K562 (cell line): ENCODE results near the gene CAMK2G. TPM values are rescaled to one million over a fixed set of nuclear protein-coding genes. Genes with fewer than 3 reads are reported as not detected.

Experiments
- CHD1 ChIP-seq: fragments of 200-600 bp; sonication (generic); IDR thresholded peaks from one replicate; pipeline ENCODE4 v1.6.1; 2012; ENCODE audit warnings: mild to moderate bottlenecking, moderate library complexity, low read length, inconsistent platforms
- GATA2 ChIP-seq: sonication (generic); formaldehyde crosslinking; IDR thresholded peaks from 2 replicates; pipeline ENCODE4 v1.4.0; 2020; ENCODE audit warnings: mild to moderate bottlenecking, missing genetic modification reagents
- KAT2B ChIP-seq: IDR thresholded peaks from one replicate; pipeline ENCODE4 v1.6.1; 2012; ENCODE audit warnings: low read depth, mild to moderate bottlenecking, control low read depth, inconsistent platforms, low read length, moderate library complexity
- MXI1 ChIP-seq: IDR thresholded peaks from 2 replicates; pipeline ENCODE4 v1.6.1; 2011; ENCODE audit warnings: low read depth, mild to moderate bottlenecking, improper control_type of control experiment, low read length
- NFE2 ChIP-seq: IDR thresholded peaks from 2 replicates; pipeline ENCODE4 v1.6.1; 2014; ENCODE audit warnings: antibody characterized with exemption, low read depth
- POLR2AphosphoS5 ChIP-seq: IDR thresholded peaks from 2 replicates; pipeline ENCODE4 v1.6.1; 2011; ENCODE audit warnings: mild to moderate bottlenecking, low read depth, low read length, moderate library complexity; ENCODE audit not compliant: control insufficient read depth, insufficient read depth
- POLR2H ChIP-seq: IDR thresholded peaks from 2 replicates; pipeline ENCODE4 v1.6.1; 2016; ENCODE audit warnings: missing genetic modification characterization, low read depth, mild to moderate bottlenecking, control low read depth, missing compliant biosample characterization, moderate library complexity
- SP1 ChIP-seq: sonication (generic); formaldehyde crosslinking; IDR thresholded peaks from 2 replicates; pipeline ENCODE4 v1.8.1; 2022; ENCODE audit warnings: mild to moderate bottlenecking, missing genetic modification reagents
- SP2 ChIP-seq: IDR thresholded peaks from 2 replicates; pipeline ENCODE4 v1.6.1; 2011; ENCODE audit warnings: mild to moderate bottlenecking, low read depth, low read length, moderate library complexity; ENCODE audit not compliant: poor library complexity, severe bottlenecking; ENCODE audit errors: extremely low read depth
- STAG1 ChIP-seq: sonication (generic); formaldehyde crosslinking; IDR thresholded peaks from 2 replicates; pipeline ENCODE4 v1.5.0; 2020; ENCODE audit warnings: missing genetic modification reagents, borderline replicate concordance
- THRAP3 ChIP-seq: fragments of 450-650 bp; IDR thresholded peaks from 2 replicates; pipeline ENCODE4 v1.6.1; 2016; ENCODE audit warnings: mild to moderate bottlenecking, inconsistent platforms, borderline replicate concordance
- ZC3H8 ChIP-seq: fragments of 450-650 bp; IDR thresholded peaks from 2 replicates; pipeline ENCODE4 v1.6.1; 2017
- ZNF146 ChIP-seq: IDR thresholded peaks from one replicate; pipeline ENCODE4 v1.6.1; 2018; ENCODE audit warnings: missing compliant biosample characterization; ENCODE audit not compliant: unreplicated experiment
- ZNF175 ChIP-seq: fragments of 200-800 bp; sonication (Bioruptor generic); IDR thresholded peaks from 2 replicates; pipeline ENCODE4 v1.6.1; 2016; ENCODE audit warnings: low read depth, mild to moderate bottlenecking, missing genetic modification characterization, missing compliant biosample characterization
- ZNF282 ChIP-seq: sonication (generic); formaldehyde crosslinking; IDR thresholded peaks from 2 replicates; pipeline ENCODE4 v1.8.1; 2023; ENCODE audit warnings: missing genetic modification reagents
- ZNF316 ChIP-seq: fragments of 450-650 bp; IDR thresholded peaks from 2 replicates; pipeline ENCODE4 v1.6.1; 2016
- ZNF699 ChIP-seq: fragments of 250-450 bp; sonication (Bioruptor Pico); IDR thresholded peaks from 2 replicates; pipeline ENCODE4 v1.8.0; 2021; ENCODE audit warnings: mild to moderate bottlenecking, moderate library complexity; ENCODE audit not compliant: insufficient replicate concordance
- polyA plus RNA-seq, 8 experiments: library from polyadenylated mRNA; depleted of rRNA in 4 of 8; stranded (reverse) in 5 of 8; unstranded in 3 of 8; fragments of >200 nt; fragmentation: Nextera tagmentation in 2 of 8; fragmentation: Illumina TruSeq in 1 of 8; extraction: Ambion mirVana in 2 of 8; extraction: Trizol in 1 of 8; gene quantifications; 2 replicates each; pipeline versions ENCODE4 v1.2.1 to v1.2.3, GENCODE V29; 2011 to 2014; ENCODE audit warnings: inconsistent platforms in 1 of 8, missing spikeins in 1 of 8
- total RNA-seq, 7 experiments: library from RNA; depleted of rRNA in 6 of 7; stranded (reverse); fragments of >200 nt in 6 of 7; fragmentation: Illumina TruSeq in 2 of 7; extraction: Trizol in 2 of 7; gene quantifications; 2 replicates each; pipeline versions ENCODE4 v1.2.1 to v1.2.3, GENCODE V29; 2011 to 2021; ENCODE audit warnings: low replicate concordance in 1 of 7
- TF ChIP-seq, protein P1 (sequence below): fragments of 450-650 bp; formaldehyde crosslinking; conservative IDR thresholded peaks from 2 replicates; pipeline ENCODE4 v1.4.0; 2022; ENCODE audit warnings: mild to moderate bottlenecking, missing genetic modification characterization
- TF ChIP-seq, protein P2 (sequence below): sonication (generic); formaldehyde crosslinking; IDR thresholded peaks from 2 replicates; pipeline ENCODE4 v1.8.0; 2022; ENCODE audit warnings: mild to moderate bottlenecking, low read depth, missing genetic modification reagents

The CAMK2G gene
- total and polyA plus RNA-seq, 9 of the 15 experiments (the other 6 are each of a cell fraction or from before 2014, with no cell fraction given), result 9.0 to 37.9 (median 32.6) TPM

DNA sequence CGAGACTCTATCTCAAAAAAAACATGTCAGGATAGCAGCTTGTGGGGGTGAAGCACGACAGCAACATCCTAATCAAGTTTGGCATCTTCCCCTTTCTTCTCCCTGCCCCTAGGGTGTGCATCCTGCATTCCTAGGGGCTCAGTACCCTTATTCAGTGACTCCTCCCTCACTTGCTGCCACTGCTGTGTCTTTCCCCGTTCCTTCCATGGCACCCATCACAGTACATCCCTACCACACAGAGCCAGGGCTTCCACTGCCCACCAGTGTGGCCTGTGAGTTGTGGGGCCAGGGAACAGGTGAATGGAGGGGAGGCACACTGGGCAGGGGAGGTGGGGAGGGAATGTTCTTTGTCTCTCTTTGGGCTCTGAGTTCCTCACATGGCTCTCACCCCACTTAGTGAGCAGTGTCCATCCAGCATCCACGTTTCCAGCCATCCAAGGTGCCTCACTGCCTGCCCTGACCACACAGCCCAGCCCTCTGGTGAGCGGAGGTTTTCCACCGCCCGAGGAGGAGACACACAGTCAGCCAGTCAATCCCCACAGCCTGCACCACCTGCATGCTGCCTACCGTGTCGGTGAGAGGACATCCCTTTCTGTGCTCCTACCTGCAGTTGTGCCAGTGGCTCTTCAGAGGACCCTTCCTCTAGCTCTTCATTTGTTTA lies 74.3 kb downstream of the CAMK2G start (continued):
- TF ChIP-seq POLR2AphosphoS5 (0 out of 2 replicates have a peak, but pooled peaks have one; percentile 25), SP1 (CRISPR knock-in tag) (no peak), CHD1 (no peak), ZNF316 (no peak), NFE2 (no peak), ZNF175 (CRISPR knock-in tag) (no peak), KAT2B (no peak), ZNF699 (CRISPR knock-in tag) (no peak), POLR2H (peak; percentile 48; the same call in 1 of the 2 replicates), ZNF146 (CRISPR knock-in tag) (no peak), STAG1 (CRISPR knock-in tag) (no peak), MXI1 (no peak), ZNF282 (CRISPR knock-in tag) (no peak), GATA2 (0 out of 2 replicates have a peak, but pooled peaks have one; percentile 35), SP2 (no peak), ZC3H8 (no peak), THRAP3 (no peak)
- TF ChIP-seq, protein P1, sequence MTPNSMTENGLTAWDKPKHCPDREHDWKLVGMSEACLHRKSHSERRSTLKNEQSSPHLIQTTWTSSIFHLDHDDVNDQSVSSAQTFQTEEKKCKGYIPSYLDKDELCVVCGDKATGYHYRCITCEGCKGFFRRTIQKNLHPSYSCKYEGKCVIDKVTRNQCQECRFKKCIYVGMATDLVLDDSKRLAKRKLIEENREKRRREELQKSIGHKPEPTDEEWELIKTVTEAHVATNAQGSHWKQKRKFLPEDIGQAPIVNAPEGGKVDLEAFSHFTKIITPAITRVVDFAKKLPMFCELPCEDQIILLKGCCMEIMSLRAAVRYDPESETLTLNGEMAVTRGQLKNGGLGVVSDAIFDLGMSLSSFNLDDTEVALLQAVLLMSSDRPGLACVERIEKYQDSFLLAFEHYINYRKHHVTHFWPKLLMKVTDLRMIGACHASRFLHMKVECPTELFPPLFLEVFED, result 0 out of 2 replicates have a peak, but pooled peaks have one; percentile 53
- TF ChIP-seq, protein P2, sequence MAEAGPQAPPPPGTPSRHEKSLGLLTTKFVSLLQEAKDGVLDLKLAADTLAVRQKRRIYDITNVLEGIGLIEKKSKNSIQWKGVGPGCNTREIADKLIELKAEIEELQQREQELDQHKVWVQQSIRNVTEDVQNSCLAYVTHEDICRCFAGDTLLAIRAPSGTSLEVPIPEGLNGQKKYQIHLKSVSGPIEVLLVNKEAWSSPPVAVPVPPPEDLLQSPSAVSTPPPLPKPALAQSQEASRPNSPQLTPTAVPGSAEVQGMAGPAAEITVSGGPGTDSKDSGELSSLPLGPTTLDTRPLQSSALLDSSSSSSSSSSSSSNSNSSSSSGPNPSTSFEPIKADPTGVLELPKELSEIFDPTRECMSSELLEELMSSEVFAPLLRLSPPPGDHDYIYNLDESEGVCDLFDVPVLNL (CRISPR knock-in tag), result no peak
